Tibial nerve (tissue), 4 donors: ENCODE measurements around the gene ZNF580. TPM values are rescaled to one million over a fixed set of nuclear protein-coding genes. Genes with fewer than 3 reads are reported as not detected.

Experiments
- DNase-seq, 2 donors: peaks; one replicate each; pipeline ENCODE4 v3.0.0-alpha.2; 2019; ENCODE audit warnings: low spot score in 2 of 2
- H3K27ac ChIP-seq, 4 donors: fragments of 200-600 bp; sonication (generic) in 3 of 4; one replicate each; pipeline ENCODE4 v1.5.1; 2017 to 2019; ENCODE audit warnings: mild to moderate bottlenecking in 1 of 4
- H3K27me3 ChIP-seq, 2 donors: fragments of 200-600 bp; sonication (generic) in 1 of 2; one replicate each; pipeline versions ENCODE4 v1.5.1 to v1.6.0; 2017 to 2019
- H3K36me3 ChIP-seq, 3 donors: fragments of 200-600 bp; sonication (generic); one replicate each; pipeline ENCODE4 v1.5.1; 2018 to 2019
- H3K4me1 ChIP-seq, 4 donors: fragments of 200-600 bp; sonication (generic) in 3 of 4; one replicate each; pipeline ENCODE4 v1.5.1; 2017 to 2019
- H3K4me3 ChIP-seq, 4 donors: fragments of 200-600 bp; sonication (generic) in 3 of 4; one replicate each; pipeline ENCODE4 v1.5.1; 2017 to 2019; ENCODE audit warnings: mild to moderate bottlenecking in 1 of 4, moderate library complexity in 1 of 4
- H3K9me3 ChIP-seq, 4 donors: fragments of 200-600 bp; sonication (generic) in 3 of 4; one replicate each; pipeline ENCODE4 v1.5.1; 2017 to 2019
- EP300 ChIP-seq, 2 donors: sonication (generic); formaldehyde crosslinking; IDR thresholded peaks; one replicate each; pipeline ENCODE4 v1.6.1; 2017; ENCODE audit warnings: antibody characterized with exemption in 2 of 2, mild to moderate bottlenecking in 1 of 2
- POLR2A ChIP-seq, 2 donors: fragments of 450-650 bp; IDR thresholded peaks; one replicate each; pipeline ENCODE4 v1.6.1; 2017; ENCODE audit warnings: antibody characterized with exemption in 2 of 2, mild to moderate bottlenecking in 2 of 2, moderate library complexity in 2 of 2
- WGBS, 2 donors: methylation state at CpG; one replicate each; pipeline ENCODE4 v1.1.5; 2018; 5-methylcytosine and 5-hydroxymethylcytosine counted together
- total RNA-seq, 4 donors: library from RNA; depleted of rRNA; stranded (reverse); fragments of >200 nt; gene quantifications; one replicate each; pipeline ENCODE4 v1.1.0, GENCODE V29; 2016
- TF ChIP-seq, protein P1 (sequence below), 5 experiments: fragments of 200-600 bp in 3 of 5; fragments of 450-650 bp in 2 of 5; sonication (generic) in 3 of 5; IDR thresholded peaks; one replicate each; pipeline ENCODE4 v1.5.1; 2016 to 2019; ENCODE audit warnings: antibody characterized with exemption in 5 of 5, mild to moderate bottlenecking in 3 of 5, moderate library complexity in 2 of 5

The ZNF580 gene
- total RNA-seq, 4 donors from 2014 or later = 24.1 to 67.5 (median 35.0) TPM

DNA sequence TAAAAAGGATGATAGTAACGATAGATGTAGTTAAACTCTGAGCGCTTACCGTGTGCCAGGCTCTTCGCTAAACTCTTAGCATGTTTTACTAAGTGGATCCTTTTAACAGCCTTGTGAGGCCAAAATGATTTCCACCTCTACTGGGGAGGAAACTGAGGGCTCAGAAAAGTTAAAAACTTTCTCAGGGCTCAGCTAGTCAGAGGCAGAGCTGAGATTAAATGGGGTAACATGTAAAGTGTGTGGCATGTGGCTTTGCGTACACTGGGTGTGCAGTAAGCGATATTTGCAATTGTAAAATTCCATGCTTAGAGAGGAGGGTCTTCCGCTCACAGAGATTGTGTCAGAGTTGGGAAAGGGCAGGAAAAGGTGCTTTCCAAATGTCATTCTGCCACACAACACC lies 15.8 kb downstream of the ZNF580 start:
- Histone ChIP-seq H3K27me3 (no peaks in the 10 kb centered on the region), H3K27ac (peak overlapping the region in 1 of 4 donors; percentile 99), H3K4me3 (peak overlapping the region; percentile 85 to 98 (median 88)), H3K9me3 (no peaks in the 10 kb centered on the region), H3K4me1 (peaks cover 0 to 70% (median 44%) of the 10 kb centered on the region in 4 donors), H3K36me3 (peaks cover 3 to 37% (median 17%) of the 10 kb centered on the region in 3 donors)
- TF ChIP-seq, protein P1, sequence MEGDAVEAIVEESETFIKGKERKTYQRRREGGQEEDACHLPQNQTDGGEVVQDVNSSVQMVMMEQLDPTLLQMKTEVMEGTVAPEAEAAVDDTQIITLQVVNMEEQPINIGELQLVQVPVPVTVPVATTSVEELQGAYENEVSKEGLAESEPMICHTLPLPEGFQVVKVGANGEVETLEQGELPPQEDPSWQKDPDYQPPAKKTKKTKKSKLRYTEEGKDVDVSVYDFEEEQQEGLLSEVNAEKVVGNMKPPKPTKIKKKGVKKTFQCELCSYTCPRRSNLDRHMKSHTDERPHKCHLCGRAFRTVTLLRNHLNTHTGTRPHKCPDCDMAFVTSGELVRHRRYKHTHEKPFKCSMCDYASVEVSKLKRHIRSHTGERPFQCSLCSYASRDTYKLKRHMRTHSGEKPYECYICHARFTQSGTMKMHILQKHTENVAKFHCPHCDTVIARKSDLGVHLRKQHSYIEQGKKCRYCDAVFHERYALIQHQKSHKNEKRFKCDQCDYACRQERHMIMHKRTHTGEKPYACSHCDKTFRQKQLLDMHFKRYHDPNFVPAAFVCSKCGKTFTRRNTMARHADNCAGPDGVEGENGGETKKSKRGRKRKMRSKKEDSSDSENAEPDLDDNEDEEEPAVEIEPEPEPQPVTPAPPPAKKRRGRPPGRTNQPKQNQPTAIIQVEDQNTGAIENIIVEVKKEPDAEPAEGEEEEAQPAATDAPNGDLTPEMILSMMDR (IDR thresholded peaks at IDR 0.05) = no peak
- TF ChIP-seq EP300 (IDR thresholded peaks at IDR 0.05) = no peak
- TF ChIP-seq POLR2A (IDR thresholded peaks at IDR 0.05) = no peak
- no peak for DNase-seq
- 62 to 63% methylated on average over 7 of the region's 7 CpGs for WGBS, 2 donors

DNA sequence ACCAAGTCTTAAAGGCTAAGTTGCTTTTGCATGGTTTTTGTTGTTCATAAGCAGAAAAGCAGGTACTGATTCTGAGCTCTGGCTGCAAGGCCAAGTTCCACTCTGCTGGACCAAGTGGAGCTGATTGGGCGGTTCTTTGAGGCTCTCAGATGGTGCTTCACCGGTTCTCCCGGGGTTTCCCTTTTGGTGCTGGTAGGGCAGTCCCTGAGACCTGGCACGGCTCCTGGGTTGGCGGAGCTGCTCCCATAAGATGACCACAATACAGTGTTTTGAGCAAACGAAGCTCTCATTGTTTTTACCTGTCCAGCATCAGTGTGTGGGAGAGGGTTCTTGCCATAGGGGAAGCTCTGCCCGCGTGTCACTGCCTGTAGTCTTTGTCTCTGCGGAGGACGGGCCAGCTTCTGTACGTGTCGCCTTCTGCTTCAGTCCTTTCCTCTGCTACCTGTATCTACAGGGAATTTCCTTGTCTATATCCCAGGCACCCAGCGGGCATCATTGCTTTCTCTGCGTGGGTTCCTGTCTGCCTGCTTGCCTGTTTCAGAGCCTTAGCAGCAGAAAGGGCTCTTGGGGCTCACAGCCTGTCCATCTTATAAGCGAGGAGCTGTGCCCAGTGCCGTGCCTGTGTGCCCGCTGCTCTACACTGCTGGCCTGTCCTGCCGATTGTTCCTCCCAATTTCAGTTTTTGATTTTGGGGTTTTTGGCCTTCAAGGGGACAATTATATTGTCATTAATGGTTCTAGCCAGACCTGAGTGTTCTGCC lies 16.4 kb downstream of the ZNF580 start:
- no peaks in the 10 kb centered on the region for H3K27me3 ChIP-seq
- H3K4me1 ChIP-seq = peaks cover 0 to 70% (median 44%) of the 10 kb centered on the region in 4 donors
- H3K27ac ChIP-seq = peak overlapping the region in 1 of 4 donors; percentile 99
- no peak for DNase-seq
- 49 to 58% methylated on average over 18 of the region's 18 CpGs for WGBS, 2 donors
- TF ChIP-seq POLR2A (IDR thresholded peaks at IDR 0.05) (no peak), EP300 (IDR thresholded peaks at IDR 0.05) (no peak)
- TF ChIP-seq, protein P1 (IDR thresholded peaks at IDR 0.05) = no peak
- H3K36me3 ChIP-seq = peaks cover 3 to 40% (median 22%) of the 10 kb centered on the region in 3 donors
- H3K9me3 ChIP-seq = no peaks in the 10 kb centered on the region
- H3K4me3 ChIP-seq = peak overlapping the region in 2 of 4 donors; percentile 17 to 85

DNA sequence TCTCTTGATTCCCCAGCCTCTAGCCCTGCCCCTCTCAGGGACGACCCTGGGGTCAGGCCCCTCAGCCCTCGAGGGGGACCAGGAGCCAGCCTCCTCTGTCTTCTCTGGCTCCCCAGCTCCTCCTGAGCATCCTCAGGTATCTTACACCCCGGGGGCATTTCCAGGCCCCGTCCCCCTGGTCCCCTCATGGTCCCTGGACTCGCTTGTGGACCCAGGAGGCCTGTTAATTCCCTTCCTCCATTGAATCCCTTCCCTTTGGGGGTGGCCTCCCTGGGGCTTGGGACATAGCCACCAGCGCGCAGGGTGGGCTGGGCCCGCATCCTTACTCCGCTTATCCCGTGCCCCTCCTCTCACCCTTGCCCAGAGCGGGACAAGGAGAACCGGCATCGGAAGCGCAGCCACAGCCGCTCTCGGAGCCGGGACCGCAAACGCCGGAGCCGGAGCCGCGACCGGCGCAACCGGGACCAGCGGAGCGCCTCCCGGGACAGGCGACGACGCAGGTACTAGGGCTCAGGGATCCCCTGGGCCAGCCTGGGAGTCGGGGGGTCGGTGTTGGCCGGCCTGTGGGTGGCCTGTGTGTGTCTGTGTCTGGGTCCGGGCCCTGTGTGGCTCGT lies 18.2 kb downstream of the ZNF580 start:
- TF ChIP-seq POLR2A (IDR thresholded peaks at IDR 0.05) (no peak), EP300 (IDR thresholded peaks at IDR 0.05) (no peak)
- TF ChIP-seq, protein P1 (IDR thresholded peaks at IDR 0.05) = no peak
- DNase-seq = no peak
- Histone ChIP-seq H3K4me1 (peaks cover 0 to 57% (median 40%) of the 10 kb centered on the region in 4 donors), H3K36me3 (peaks cover 8 to 51% (median 39%) of the 10 kb centered on the region in 3 donors), H3K27ac (no peak overlapping the region), H3K9me3 (no peaks in the 10 kb centered on the region), H3K4me3 (no peak overlapping the region), H3K27me3 (no peaks in the 10 kb centered on the region)
- 85 to 89% methylated on average over 34 to 36 of the region's 37 CpGs for WGBS, 2 donors

DNA sequence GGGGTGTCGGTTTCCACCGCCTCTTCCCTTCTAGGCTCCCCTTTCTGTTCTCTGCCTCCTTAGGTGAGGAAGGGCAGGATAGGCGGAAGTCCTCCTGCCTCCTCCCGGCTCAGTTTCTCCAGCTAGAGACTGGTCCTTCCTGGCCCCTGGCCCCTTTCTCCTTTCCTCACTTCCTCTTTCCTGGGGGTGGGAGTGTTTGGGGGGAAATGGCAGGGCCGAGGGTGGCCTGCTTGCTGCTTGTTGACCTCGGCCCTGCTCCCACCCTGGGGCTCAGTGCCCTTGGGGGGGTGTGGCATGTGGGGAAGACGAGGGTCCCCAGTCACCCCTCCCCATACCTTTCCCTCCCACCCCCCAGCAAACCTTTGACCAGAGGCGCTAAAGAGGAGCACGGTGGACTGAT lies 19.0 kb downstream of the ZNF580 start:
- no peaks in the 10 kb centered on the region for H3K9me3 ChIP-seq
- DNase-seq = no peak
- no peak overlapping the region for H3K4me3 ChIP-seq
- 69 to 71% methylated on average over 8 to 9 of the region's 9 CpGs for WGBS, 2 donors
- H3K4me1 ChIP-seq = peaks cover 0 to 57% (median 40%) of the 10 kb centered on the region in 4 donors
- H3K27ac ChIP-seq = no peak overlapping the region
- peaks cover 8 to 60% (median 44%) of the 10 kb centered on the region in 3 donors for H3K36me3 ChIP-seq
- H3K27me3 ChIP-seq = no peaks in the 10 kb centered on the region
- TF ChIP-seq POLR2A (IDR thresholded peaks at IDR 0.05) = no peak
- TF ChIP-seq EP300 (IDR thresholded peaks at IDR 0.05) = no peak
- TF ChIP-seq, protein P1 (IDR thresholded peaks at IDR 0.05) = no peak

DNA sequence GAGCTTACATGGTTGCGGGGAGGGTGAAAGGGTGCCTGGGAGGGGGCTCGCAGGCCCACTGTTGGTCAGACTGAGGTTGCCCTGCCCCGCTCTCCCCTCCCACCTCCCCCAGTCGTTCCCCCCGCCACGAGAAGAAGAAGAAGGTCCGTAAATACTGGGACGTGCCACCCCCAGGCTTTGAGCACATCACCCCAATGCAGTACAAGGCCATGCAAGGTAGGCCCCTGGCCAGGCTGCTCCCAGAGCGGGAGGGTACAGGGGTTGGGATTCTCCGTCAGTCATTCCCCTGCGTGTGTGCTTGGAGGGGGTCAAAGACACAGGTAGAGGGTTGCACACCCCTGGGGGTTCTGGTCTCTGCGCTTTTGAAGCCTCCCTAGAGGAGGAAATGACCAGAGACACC lies 19.6 kb downstream of the ZNF580 start:
- no peak for TF ChIP-seq EP300 (IDR thresholded peaks at IDR 0.05)
- no peak for DNase-seq
- H3K36me3 ChIP-seq = peaks cover 8 to 66% (median 44%) of the 10 kb centered on the region in 3 donors
- H3K4me1 ChIP-seq = peaks cover 0 to 57% (median 40%) of the 10 kb centered on the region in 4 donors
- H3K9me3 ChIP-seq = no peaks in the 10 kb centered on the region
- WGBS, 2 donors = 86 to 87% methylated on average over 12 of the region's 12 CpGs
- H3K27ac ChIP-seq = no peak overlapping the region
- H3K4me3 ChIP-seq = no peak overlapping the region
- H3K27me3 ChIP-seq = no peaks in the 10 kb centered on the region
